H1 (cell line): ENCODE results near the gene IL9. TPM values are rescaled to one million over a fixed set of nuclear protein-coding genes. Genes with fewer than 3 reads are reported as not detected.

Experiments
- BCL11A ChIP-seq, 2 experiments: IDR thresholded peaks; one replicate each; pipeline ENCODE4 v1.6.1; 2011; ENCODE audit warnings: low read depth in 2 of 2, low read length in 2 of 2, mild to moderate bottlenecking in 2 of 2
- BRCA1 ChIP-seq: IDR thresholded peaks from 2 replicates; pipeline ENCODE4 v1.6.1; 2012; ENCODE audit warnings: low read depth, low read length, improper control_type of control experiment
- CTBP2 ChIP-seq: IDR thresholded peaks from 2 replicates; pipeline ENCODE4 v1.7.0; 2011; ENCODE audit warnings: borderline replicate concordance, mild to moderate bottlenecking, moderate library complexity, mixed read lengths, low read length; ENCODE audit not compliant: insufficient read depth, insufficient read length
- RAD21 ChIP-seq, 2 experiments: IDR thresholded peaks in 1 of 2; conservative IDR thresholded peaks in 1 of 2; 2 replicates each; pipeline ENCODE4 v1.6.1; 2011; ENCODE audit warnings: low read depth in 2 of 2, low read length in 2 of 2, improper control_type of control experiment in 1 of 2, inconsistent platforms in 1 of 2, mild to moderate bottlenecking in 1 of 2, moderate library complexity in 1 of 2
- SAP30 ChIP-seq: fragments of 300-600 bp; sonication (generic); IDR thresholded peaks from 2 replicates; pipeline ENCODE4 v1.7.1; 2012; ENCODE audit warnings: low read length, moderate library complexity, mild to moderate bottlenecking, inconsistent platforms; ENCODE audit not compliant: insufficient read depth, insufficient replicate concordance
- TAF7 ChIP-seq: optimal IDR thresholded peaks from 2 replicates; pipeline ENCODE3; 2011; ENCODE audit warnings: low read depth, mild to moderate bottlenecking, inconsistent platforms, low read length, moderate library complexity, borderline replicate concordance
- TBP ChIP-seq: IDR thresholded peaks from 2 replicates; pipeline ENCODE4 v1.6.1; 2011; ENCODE audit warnings: low read depth, low read length, improper control_type of control experiment
- TCF12 ChIP-seq: IDR thresholded peaks from 2 replicates; pipeline ENCODE4 v1.6.1; 2011; ENCODE audit warnings: low read depth, mild to moderate bottlenecking, low read length
- polyA plus RNA-seq, 7 experiments: library from polyadenylated mRNA; depleted of rRNA in 3 of 7; stranded (reverse) in 5 of 7; unstranded in 2 of 7; fragments of >200 nt in 5 of 7; fragments of 200-250 nt in 2 of 7; gene quantifications; 1 replicate in 5 of 7; 2 replicates in 1 of 7; 4 replicates in 1 of 7; pipeline versions ENCODE4 v1.2.1 to v1.2.3, GENCODE V29; 2011 to 2013; ENCODE audit warnings: missing spikeins in 2 of 7, mixed read lengths in 2 of 7
- total RNA-seq: library from RNA; stranded (reverse); fragmentation: NEBNext Ultra II Directional; extraction: Animal tissue kit (Norgen Biotek cat#: 25700); gene quantifications from 2 replicates; pipeline ENCODE4 v1.2.1, GENCODE V29; 2021

The IL9 gene
- total and polyA plus RNA-seq, 2 of the 8 experiments (the other 6 are each of a cell fraction or from before 2014, with no cell fraction given), result not detected

DNA sequence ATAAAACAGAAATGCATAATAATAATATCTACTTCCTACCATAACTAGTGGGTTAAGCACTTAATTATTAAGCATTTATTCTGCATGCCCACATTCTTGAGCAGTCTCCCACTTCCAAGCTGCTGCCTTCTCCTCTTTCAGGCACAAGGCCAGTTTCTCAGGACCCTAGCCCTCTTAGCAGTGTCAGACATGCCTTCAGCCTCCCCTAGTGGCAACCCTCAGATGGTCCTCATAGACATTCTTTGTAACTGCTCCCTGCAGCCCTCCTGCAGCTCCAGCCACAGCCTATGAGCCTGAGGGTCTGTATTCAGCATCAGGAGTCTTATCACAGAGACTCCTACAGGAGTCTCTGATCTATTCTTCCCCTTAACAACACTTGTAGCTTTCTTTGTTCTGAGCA, 3.9 kb downstream of the IL9 start (continued):
- TF ChIP-seq SAP30 (no peak), TBP (no peak), BCL11A (IDR thresholded peaks at IDR 0.05; ENCODE audit: low read depth in 2 of 2, low read length in 2 of 2) (no peak), RAD21 (IDR thresholded peaks at IDR 0.05 in 1 of 2, conservative IDR thresholded peaks at IDR 0.05 in 1 of 2; ENCODE audit: low read depth in 2 of 2, low read length in 2 of 2) (peak; percentile 63 to 73), TAF7 (no peak), TCF12 (no peak), BRCA1 (no peak), CTBP2 (no peak)
